ENCODE data around the gene NEXN.
A peak's percentile ranks its signal among the peaks of the same experiment; 100 is the strongest.

NEXN gene

DNA sequence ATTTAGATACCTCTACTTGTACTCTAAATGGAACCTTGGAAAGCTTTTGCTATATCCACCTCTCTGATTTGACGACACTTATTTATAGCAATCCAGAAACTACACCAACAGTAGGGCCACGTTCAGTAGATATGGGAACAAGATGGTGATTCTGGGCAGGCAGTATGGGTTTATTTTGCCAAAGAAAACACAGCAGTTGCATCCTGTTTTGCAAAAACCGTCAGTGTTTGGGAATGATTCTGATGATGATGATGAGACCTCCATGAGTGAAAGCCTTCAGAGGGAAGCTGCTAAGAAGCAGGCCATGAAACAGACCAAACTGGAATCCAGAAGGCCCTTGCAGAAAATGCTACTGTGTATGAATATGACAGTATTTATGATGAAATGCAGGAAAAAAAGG is 41.5 kb upstream of the NEXN start:
- Histone ChIP-seq H3K27me3 (ENCODE audit: control insufficient read depth, low read length) (no peaks in the 10 kb centered on the region), H3K4me1 (ENCODE audit: control insufficient read depth, low read length) (peaks cover 36% of the 10 kb centered on the region), H3K9me2 (replicated peaks; ENCODE audit: control insufficient read depth, low read length) (no peaks in the 10 kb centered on the region), H3K27ac (ENCODE audit: low read depth, low read length) (peak overlapping the region; percentile 66), H3K4me3 (ENCODE audit: low read length) (peak overlapping the region; percentile 39), H3K79me2 (ENCODE audit: control insufficient read depth, low read length) (no peaks in the 10 kb centered on the region), H3K36me3 (ENCODE audit: control insufficient read depth, low read length) (peaks cover 13% of the 10 kb centered on the region), H3K9me3 (ENCODE audit: control insufficient read depth, insufficient read depth, low read length) (no peaks in the 10 kb centered on the region), H3K4me2 (ENCODE audit: low read length) (peak overlapping the region; percentile 46), H3F3A (ENCODE audit: control insufficient read depth, insufficient read depth) (peaks cover 5% of the 10 kb centered on the region), H4K20me1 (ENCODE audit: control insufficient read depth, insufficient read depth, low read depth, low read length) (no peaks in the 10 kb centered on the region)
- TF ChIP-seq CTCF (IDR thresholded peaks at IDR 0.05; ENCODE audit: low read depth, low read length, poor library complexity, severe bottlenecking): no peak
- no peak for TF ChIP-seq EZH2phosphoT487 (IDR thresholded peaks at IDR 0.05; ENCODE audit: borderline replicate concordance, low read length)

DNA sequence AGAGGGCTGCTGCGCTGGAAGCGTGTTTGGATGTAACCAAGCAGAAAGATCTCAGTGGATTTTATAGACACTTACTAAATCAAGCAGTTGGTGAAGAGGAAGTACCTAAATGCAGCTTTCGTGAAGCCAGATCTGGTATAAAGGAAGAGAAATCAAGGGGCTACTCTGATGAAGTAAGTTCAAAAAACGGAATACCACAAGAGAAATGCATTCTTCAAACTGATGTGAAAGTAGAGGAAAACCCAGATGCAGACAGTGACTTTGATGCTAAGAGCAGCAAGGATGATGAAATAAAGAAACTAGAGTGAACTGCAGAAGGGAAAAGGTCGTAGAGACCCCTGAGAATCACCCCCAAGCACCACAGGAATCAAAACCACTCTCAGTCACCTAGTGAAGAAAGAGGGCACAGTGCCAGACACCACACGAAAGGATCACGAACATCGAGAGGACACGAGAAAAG is 40.8 kb upstream of the NEXN start:
- Histone ChIP-seq H3K4me2 (ENCODE audit: low read length) (peak overlapping the region; percentile 46), H3K9me2 (replicated peaks; ENCODE audit: control insufficient read depth, low read length) (no peaks in the 10 kb centered on the region), H3K27ac (ENCODE audit: low read depth, low read length) (peak overlapping the region; percentile 66), H4K20me1 (ENCODE audit: control insufficient read depth, insufficient read depth, low read depth, low read length) (no peaks in the 10 kb centered on the region), H3K27me3 (ENCODE audit: control insufficient read depth, low read length) (no peaks in the 10 kb centered on the region), H3K36me3 (ENCODE audit: control insufficient read depth, low read length) (peaks cover 13% of the 10 kb centered on the region), H3K9me3 (ENCODE audit: control insufficient read depth, insufficient read depth, low read length) (no peaks in the 10 kb centered on the region), H3F3A (ENCODE audit: control insufficient read depth, insufficient read depth) (peaks cover 5% of the 10 kb centered on the region), H3K79me2 (ENCODE audit: control insufficient read depth, low read length) (no peaks in the 10 kb centered on the region), H3K4me1 (ENCODE audit: control insufficient read depth, low read length) (peaks cover 36% of the 10 kb centered on the region), H3K4me3 (ENCODE audit: low read length) (peak overlapping the region; percentile 39)
- TF ChIP-seq CTCF (IDR thresholded peaks at IDR 0.05; ENCODE audit: low read depth, low read length, poor library complexity, severe bottlenecking): no peak
- no peak for TF ChIP-seq EZH2phosphoT487 (IDR thresholded peaks at IDR 0.05; ENCODE audit: borderline replicate concordance, low read length)

- Histone ChIP-seq H3K79me2 (ENCODE audit: control insufficient read depth, low read length) (no peaks in the 10 kb centered on the region), H3K9me2 (replicated peaks; ENCODE audit: control insufficient read depth, low read length) (no peaks in the 10 kb centered on the region), H3F3A (ENCODE audit: control insufficient read depth, insufficient read depth) (peaks cover 5% of the 10 kb centered on the region), H3K9me3 (ENCODE audit: control insufficient read depth, insufficient read depth, low read length) (no peaks in the 10 kb centered on the region; the same call in 1 of the 2 replicates), H3K36me3 (ENCODE audit: control insufficient read depth, low read length) (peaks cover 4% of the 10 kb centered on the region; the same call in 1 of the 2 replicates), H3K27ac (ENCODE audit: low read depth, low read length) (no peak overlapping the region), H3K4me3 (ENCODE audit: low read length) (no peak overlapping the region), H3K4me1 (ENCODE audit: control insufficient read depth, low read length) (peaks cover 30% of the 10 kb centered on the region), H4K20me1 (ENCODE audit: control insufficient read depth, insufficient read depth, low read depth, low read length) (no peaks in the 10 kb centered on the region), H3K27me3 (ENCODE audit: control insufficient read depth, low read length) (no peaks in the 10 kb centered on the region), H3K4me2 (ENCODE audit: low read length) (no peak overlapping the region)
- no peak for TF ChIP-seq CTCF (IDR thresholded peaks at IDR 0.05; ENCODE audit: low read depth, low read length, poor library complexity, severe bottlenecking)
These were observed 38.3 kb upstream of the NEXN start for GRCh38 chr1:77850082-77850481.
